GM12875 (cell line): ENCODE data around the gene RAP1GDS1.

ENCODE experiments used
- H3K4me3 ChIP-seq: one replicate; pipeline ENCODE4 v1.5.1; 2011; ENCODE audit warnings: low read depth, low read length, control low read depth
- CTCF ChIP-seq: IDR thresholded peaks from 2 replicates; pipeline ENCODE4 v1.5.1; 2011; ENCODE audit warnings: low read depth, mild to moderate bottlenecking, control low read depth, inconsistent platforms, low read length, moderate library complexity, borderline replicate concordance; ENCODE audit not compliant: insufficient read depth

Gene RAP1GDS1

GRCh38 chr4:98482847-98483806 is 221.9 kb downstream of the RAP1GDS1 start:
- no peak overlapping the region for H3K4me3 ChIP-seq
- no peak for TF ChIP-seq CTCF

GRCh38 chr4:98484031-98484430 is 222.8 kb downstream of the RAP1GDS1 start:
- no peak overlapping the region for H3K4me3 ChIP-seq
- no peak for TF ChIP-seq CTCF

GRCh38 chr4:98485816-98486345 is 224.7 kb downstream of the RAP1GDS1 start:
- no peak for TF ChIP-seq CTCF
- H3K4me3 ChIP-seq: no peak overlapping the region

GRCh38 chr4:98490251-98490650 is 229.1 kb downstream of the RAP1GDS1 start:
- TF ChIP-seq CTCF: no peak
- H3K4me3 ChIP-seq: no peak overlapping the region

GRCh38 chr4:98491899-98492559 is 230.8 kb downstream of the RAP1GDS1 start:
- H3K4me3 ChIP-seq: no peak overlapping the region
- TF ChIP-seq CTCF: no peak

GRCh38 chr4:98493296-98493695 is 232.1 kb downstream of the RAP1GDS1 start:
- no peak for TF ChIP-seq CTCF
- H3K4me3 ChIP-seq: no peak overlapping the region
